Kidney epithelial cell (primary cell): ENCODE data around the gene ITK. TPM values are rescaled to one million over a fixed set of nuclear protein-coding genes. Genes with fewer than 3 reads are reported as not detected.

Source experiments
- DNase-seq: peaks from one replicate; pipeline ENCODE4 v3.0.0-alpha.2; 2010; ENCODE audit warnings: low read depth
- H3K27me3 ChIP-seq: 2 replicates; pipeline ENCODE4 v1.6.0; 2011; ENCODE audit warnings: low read length; ENCODE audit not compliant: control insufficient read depth, insufficient read depth
- H3K36me3 ChIP-seq: 2 replicates; pipeline ENCODE4 v1.5.1; 2011; ENCODE audit warnings: low read length; ENCODE audit not compliant: control insufficient read depth, insufficient read depth
- H3K4me3 ChIP-seq: 2 replicates; pipeline ENCODE4 v1.5.1; 2011; ENCODE audit warnings: low read depth, mild to moderate bottlenecking, control low read depth, low read length
- CTCF ChIP-seq: IDR thresholded peaks from 2 replicates; pipeline ENCODE4 v1.5.1; 2011; ENCODE audit warnings: mild to moderate bottlenecking, moderate library complexity, low read length, control low read depth, inconsistent platforms; ENCODE audit not compliant: insufficient read depth, poor library complexity, severe bottlenecking
- total RNA-seq: library from RNA; depleted of rRNA; stranded (reverse); fragments of >200 nt; gene quantifications from 2 replicates; pipeline ENCODE4 v1.2.3, GENCODE V29; 2015

The ITK gene
- total RNA-seq, 1 donor from 2014 or later, result not detected

GRCh38 chr5:157215514-157216167 lies 35.0 kb downstream of the ITK start:
- TF ChIP-seq CTCF, result no peak
- Histone ChIP-seq H3K4me3 (no peak overlapping the region), H3K36me3 (no peaks in the 10 kb centered on the region), H3K27me3 (no peaks in the 10 kb centered on the region)
- no peak for DNase-seq

- no peaks in the 10 kb centered on the region for H3K36me3 ChIP-seq
- TF ChIP-seq CTCF, result no peak
- no peak for DNase-seq
- no peak overlapping the region for H3K4me3 ChIP-seq
- no peaks in the 10 kb centered on the region for H3K27me3 ChIP-seq
Observed at GRCh38 chr5:157216391-157217142, 35.9 kb downstream of the ITK start.

GRCh38 chr5:157217289-157218024 lies 36.8 kb downstream of the ITK start:
- no peaks in the 10 kb centered on the region for H3K27me3 ChIP-seq
- H3K4me3 ChIP-seq, result no peak overlapping the region
- TF ChIP-seq CTCF, result no peak
- H3K36me3 ChIP-seq, result no peaks in the 10 kb centered on the region
- DNase-seq, result no peak

GRCh38 chr5:157219491-157220271 lies 39.0 kb downstream of the ITK start:
- Histone ChIP-seq H3K36me3 (no peaks in the 10 kb centered on the region), H3K4me3 (no peak overlapping the region), H3K27me3 (no peaks in the 10 kb centered on the region)
- DNase-seq, result no peak
- TF ChIP-seq CTCF, result no peak

- H3K4me3 ChIP-seq, result no peak overlapping the region
- no peak for DNase-seq
- H3K36me3 ChIP-seq, result no peaks in the 10 kb centered on the region
- no peak for TF ChIP-seq CTCF
- no peaks in the 10 kb centered on the region for H3K27me3 ChIP-seq
Observed at GRCh38 chr5:157221959-157222358, 41.3 kb downstream of the ITK start.
